ENCODE measurements around the gene COX4I1.

The COX4I1 gene

DNA sequence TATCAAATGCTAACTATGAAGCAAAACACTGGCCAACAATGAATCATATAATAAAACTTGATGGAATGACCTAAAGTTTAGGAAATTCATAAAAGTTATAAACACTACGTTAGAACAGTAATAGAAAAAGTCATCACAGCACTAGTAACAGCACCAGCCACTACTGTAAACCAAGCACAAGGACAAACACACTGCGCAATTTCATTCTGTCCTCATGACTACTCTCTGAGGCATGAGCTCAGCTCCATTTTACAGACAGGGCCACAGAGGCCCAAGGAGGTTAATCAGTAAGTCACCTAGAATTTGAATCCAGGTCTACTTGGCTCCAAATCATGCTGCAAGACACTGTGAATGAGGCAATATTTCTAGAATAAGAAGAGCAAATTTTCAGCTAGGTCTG, 13.6 kb upstream of the COX4I1 start:
- Histone ChIP-seq H3K36me3 (ENCODE audit: control insufficient read depth, low read depth, low read length) (peaks cover 47% of the 10 kb centered on the region), H3K9me3 (ENCODE audit: control insufficient read depth, low read depth, low read length) (no peaks in the 10 kb centered on the region), H3K4me1 (ENCODE audit: control insufficient read depth, low read depth, low read length) (no peaks in the 10 kb centered on the region), H3K9ac (ENCODE audit: low read length) (no peak overlapping the region), H3K27ac (ENCODE audit: low read length) (no peak overlapping the region), H3K27me3 (ENCODE audit: control insufficient read depth, insufficient read depth, low read length) (no peaks in the 10 kb centered on the region), H3K4me3 (ENCODE audit: low read length) (no peak overlapping the region)

GRCh38 chr16:85788819-85789218, 10.7 kb upstream of the COX4I1 start:
- H3K4me1 ChIP-seq (ENCODE audit: control insufficient read depth, low read depth, low read length) = no peaks in the 10 kb centered on the region
- no peaks in the 10 kb centered on the region for H3K27me3 ChIP-seq (ENCODE audit: control insufficient read depth, insufficient read depth, low read length)
- H3K36me3 ChIP-seq (ENCODE audit: control insufficient read depth, low read depth, low read length) = peaks cover 47% of the 10 kb centered on the region
- H3K9me3 ChIP-seq (ENCODE audit: control insufficient read depth, low read depth, low read length) = no peaks in the 10 kb centered on the region
- H3K4me3 ChIP-seq (ENCODE audit: low read length) = no peak overlapping the region
- H3K9ac ChIP-seq (ENCODE audit: low read length) = no peak overlapping the region
- H3K27ac ChIP-seq (ENCODE audit: low read length) = no peak overlapping the region

DNA sequence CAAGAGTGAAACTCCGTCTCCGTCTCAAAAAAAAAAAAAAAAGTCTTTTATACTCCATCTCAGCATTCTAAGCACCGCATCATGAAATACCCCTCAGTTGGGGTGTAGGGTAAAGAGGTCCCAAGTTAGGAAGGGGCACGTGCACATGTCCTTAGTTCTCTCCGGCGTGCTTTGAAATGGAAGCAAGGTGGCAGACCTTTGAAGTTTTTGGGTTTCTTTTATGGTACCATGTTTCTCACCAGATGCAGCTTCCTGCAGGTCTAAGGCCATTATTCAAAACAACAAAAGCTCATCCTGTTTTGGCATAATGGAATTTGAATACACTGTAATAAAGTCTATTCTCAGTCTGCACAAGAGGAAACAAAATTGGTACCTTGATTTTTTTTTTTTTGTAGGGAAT, 9.7 kb upstream of the COX4I1 start:
- no peak overlapping the region for H3K4me3 ChIP-seq (ENCODE audit: low read length)
- H3K9me3 ChIP-seq (ENCODE audit: control insufficient read depth, low read depth, low read length) = no peaks in the 10 kb centered on the region
- no peak overlapping the region for H3K9ac ChIP-seq (ENCODE audit: low read length)
- no peaks in the 10 kb centered on the region for H3K4me1 ChIP-seq (ENCODE audit: control insufficient read depth, low read depth, low read length)
- no peak overlapping the region for H3K27ac ChIP-seq (ENCODE audit: low read length)
- no peaks in the 10 kb centered on the region for H3K27me3 ChIP-seq (ENCODE audit: control insufficient read depth, insufficient read depth, low read length)
- peaks cover 47% of the 10 kb centered on the region for H3K36me3 ChIP-seq (ENCODE audit: control insufficient read depth, low read depth, low read length)

- Histone ChIP-seq H3K27me3 (ENCODE audit: control insufficient read depth, insufficient read depth, low read length) (no peaks in the 10 kb centered on the region), H3K27ac (ENCODE audit: low read length) (no peak overlapping the region), H3K4me3 (ENCODE audit: low read length) (no peak overlapping the region), H3K4me1 (ENCODE audit: control insufficient read depth, low read depth, low read length) (no peaks in the 10 kb centered on the region), H3K9me3 (ENCODE audit: control insufficient read depth, low read depth, low read length) (no peaks in the 10 kb centered on the region), H3K36me3 (ENCODE audit: control insufficient read depth, low read depth, low read length) (peaks cover 28% of the 10 kb centered on the region), H3K9ac (ENCODE audit: low read length) (no peak overlapping the region)
Observed at GRCh38 chr16:85793662-85794298, 5.7 kb upstream of the COX4I1 start.

DNA sequence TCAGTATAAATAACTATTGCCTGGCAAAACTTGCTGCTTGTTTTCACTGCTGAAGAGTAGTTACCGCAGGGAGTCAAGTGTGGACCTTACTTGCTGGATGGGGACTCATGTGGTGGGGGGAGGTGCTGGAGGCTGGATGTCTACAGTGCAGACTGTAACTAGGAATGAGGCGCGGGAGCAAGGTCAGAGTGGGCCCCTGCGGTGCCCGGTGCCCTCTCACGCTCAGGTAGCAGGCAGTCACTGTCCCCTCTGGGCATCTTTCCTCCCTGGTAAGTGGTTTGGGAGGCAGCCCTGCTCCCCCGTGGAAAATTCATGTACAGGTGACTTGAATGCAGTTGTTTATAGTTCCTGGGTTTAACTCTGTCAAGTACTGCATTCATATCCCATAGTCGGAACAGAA, 4.8 kb upstream of the COX4I1 start:
- H3K36me3 ChIP-seq (ENCODE audit: control insufficient read depth, low read depth, low read length) = peaks cover 25% of the 10 kb centered on the region
- no peak overlapping the region for H3K9ac ChIP-seq (ENCODE audit: low read length)
- no peaks in the 10 kb centered on the region for H3K27me3 ChIP-seq (ENCODE audit: control insufficient read depth, insufficient read depth, low read length)
- no peaks in the 10 kb centered on the region for H3K9me3 ChIP-seq (ENCODE audit: control insufficient read depth, low read depth, low read length)
- no peak overlapping the region for H3K4me3 ChIP-seq (ENCODE audit: low read length)
- no peaks in the 10 kb centered on the region for H3K4me1 ChIP-seq (ENCODE audit: control insufficient read depth, low read depth, low read length)
- no peak overlapping the region for H3K27ac ChIP-seq (ENCODE audit: low read length)

DNA sequence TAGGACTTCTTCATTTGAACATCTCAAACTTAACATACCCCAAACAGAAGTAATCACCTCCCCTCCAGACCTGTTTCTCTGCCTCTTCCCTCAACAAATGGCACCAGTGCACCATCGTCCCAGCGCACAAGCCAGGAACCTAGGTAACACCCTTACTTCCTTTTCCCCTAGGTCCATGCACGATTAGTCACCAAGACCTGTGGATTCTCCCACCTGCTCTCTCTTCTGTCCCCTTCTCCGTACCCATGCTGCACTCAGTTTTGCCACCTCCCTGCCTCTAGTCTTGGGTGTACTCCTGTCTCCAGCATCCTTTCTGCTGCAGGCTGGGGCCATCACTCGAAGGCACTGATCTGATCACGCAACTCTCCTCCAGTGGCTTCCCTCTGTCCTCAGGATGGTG, 3.3 kb upstream of the COX4I1 start:
- Histone ChIP-seq H3K27me3 (ENCODE audit: control insufficient read depth, insufficient read depth, low read length) (no peaks in the 10 kb centered on the region), H3K4me3 (ENCODE audit: low read length) (no peak overlapping the region), H3K9ac (ENCODE audit: low read length) (no peak overlapping the region), H3K36me3 (ENCODE audit: control insufficient read depth, low read depth, low read length) (peaks cover 26% of the 10 kb centered on the region), H3K9me3 (ENCODE audit: control insufficient read depth, low read depth, low read length) (no peaks in the 10 kb centered on the region), H3K27ac (ENCODE audit: low read length) (no peak overlapping the region), H3K4me1 (ENCODE audit: control insufficient read depth, low read depth, low read length) (no peaks in the 10 kb centered on the region)

GRCh38 chr16:85796599-85796998, 2.9 kb upstream of the COX4I1 start:
- H3K4me1 ChIP-seq (ENCODE audit: control insufficient read depth, low read depth, low read length) = no peaks in the 10 kb centered on the region
- H3K9ac ChIP-seq (ENCODE audit: low read length) = no peak overlapping the region
- no peak overlapping the region for H3K27ac ChIP-seq (ENCODE audit: low read length)
- no peaks in the 10 kb centered on the region for H3K27me3 ChIP-seq (ENCODE audit: control insufficient read depth, insufficient read depth, low read length)
- no peaks in the 10 kb centered on the region for H3K9me3 ChIP-seq (ENCODE audit: control insufficient read depth, low read depth, low read length)
- H3K36me3 ChIP-seq (ENCODE audit: control insufficient read depth, low read depth, low read length) = peaks cover 28% of the 10 kb centered on the region
- H3K4me3 ChIP-seq (ENCODE audit: low read length) = no peak overlapping the region

DNA sequence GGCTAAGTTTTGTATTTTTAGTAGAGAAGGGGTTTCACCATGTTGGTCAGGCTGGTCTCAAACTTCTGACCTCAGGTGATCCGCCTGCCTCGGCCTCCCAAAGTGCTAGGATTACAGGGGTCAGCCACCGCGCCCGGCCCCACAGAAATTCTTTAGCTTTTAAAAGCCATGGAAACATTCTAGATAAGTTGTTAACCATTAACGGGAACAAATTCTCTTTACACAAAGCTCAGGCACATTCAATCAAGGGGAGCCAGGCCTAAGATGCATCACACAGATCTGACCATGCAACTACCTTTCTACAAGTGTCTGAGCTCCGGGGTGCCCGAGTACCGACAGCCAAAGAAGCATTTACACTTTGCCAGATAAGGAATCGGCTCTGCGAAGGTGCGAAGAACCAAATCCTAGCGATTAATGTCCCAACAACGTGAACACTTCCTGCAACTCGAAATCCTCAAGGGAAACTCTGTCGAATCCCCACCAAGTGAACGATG, 1.2 kb upstream of the COX4I1 start:
- Histone ChIP-seq H3K9me3 (ENCODE audit: control insufficient read depth, low read depth, low read length) (no peaks in the 10 kb centered on the region), H3K27ac (ENCODE audit: low read length) (peak overlapping the region; percentile 34), H3K4me3 (ENCODE audit: low read length) (peak overlapping the region; percentile 95), H3K27me3 (ENCODE audit: control insufficient read depth, insufficient read depth, low read length) (no peaks in the 10 kb centered on the region), H3K36me3 (ENCODE audit: control insufficient read depth, low read depth, low read length) (peaks cover 41% of the 10 kb centered on the region), H3K9ac (ENCODE audit: low read length) (peak overlapping the region; percentile 86), H3K4me1 (ENCODE audit: control insufficient read depth, low read depth, low read length) (no peaks in the 10 kb centered on the region)

- Histone ChIP-seq H3K27ac (ENCODE audit: low read length) (peak overlapping the region; percentile 34), H3K27me3 (ENCODE audit: control insufficient read depth, insufficient read depth, low read length) (no peaks in the 10 kb centered on the region), H3K4me3 (ENCODE audit: low read length) (peak overlapping the region; percentile 95), H3K36me3 (ENCODE audit: control insufficient read depth, low read depth, low read length) (peaks cover 46% of the 10 kb centered on the region), H3K9me3 (ENCODE audit: control insufficient read depth, low read depth, low read length) (no peaks in the 10 kb centered on the region), H3K9ac (ENCODE audit: low read length) (peak overlapping the region; percentile 86), H3K4me1 (ENCODE audit: control insufficient read depth, low read depth, low read length) (no peaks in the 10 kb centered on the region)
Observed at GRCh38 chr16:85798901-85799496, 496 bp upstream of the COX4I1 start.

GRCh38 chr16:85800321-85800669, 800 bp downstream of the COX4I1 start:
- H3K36me3 ChIP-seq (ENCODE audit: control insufficient read depth, low read depth, low read length) = peaks cover 52% of the 10 kb centered on the region
- H3K4me3 ChIP-seq (ENCODE audit: low read length) = peak overlapping the region; percentile 95

GRCh38 chr16:85803570-85803969, 4.1 kb downstream of the COX4I1 start:
- H3K36me3 ChIP-seq (ENCODE audit: control insufficient read depth, low read depth, low read length) = peaks cover 59% of the 10 kb centered on the region

More at GRCh38 chr16:85800321-85800669, 800 bp downstream of the COX4I1 start:
- H3K27ac ChIP-seq (ENCODE audit: low read length) = no peak overlapping the region
- H3K4me1 ChIP-seq (ENCODE audit: control insufficient read depth, low read depth, low read length) = no peaks in the 10 kb centered on the region
- no peaks in the 10 kb centered on the region for H3K27me3 ChIP-seq (ENCODE audit: control insufficient read depth, insufficient read depth, low read length)
- H3K9me3 ChIP-seq (ENCODE audit: control insufficient read depth, low read depth, low read length) = no peaks in the 10 kb centered on the region
- peak overlapping the region; percentile 86 for H3K9ac ChIP-seq (ENCODE audit: low read length)

GRCh38 chr16:85805442-85806045, 6.0 kb downstream of the COX4I1 start:
- no peak overlapping the region for H3K4me3 ChIP-seq (ENCODE audit: low read length)
- H3K27ac ChIP-seq (ENCODE audit: low read length) = no peak overlapping the region
- H3K36me3 ChIP-seq (ENCODE audit: control insufficient read depth, low read depth, low read length) = peaks cover 59% of the 10 kb centered on the region
- no peaks in the 10 kb centered on the region for H3K4me1 ChIP-seq (ENCODE audit: control insufficient read depth, low read depth, low read length)
- H3K27me3 ChIP-seq (ENCODE audit: control insufficient read depth, insufficient read depth, low read length) = no peaks in the 10 kb centered on the region
- H3K9ac ChIP-seq (ENCODE audit: low read length) = no peak overlapping the region
- no peaks in the 10 kb centered on the region for H3K9me3 ChIP-seq (ENCODE audit: control insufficient read depth, low read depth, low read length)

More at GRCh38 chr16:85803570-85803969, 4.1 kb downstream of the COX4I1 start:
- no peak overlapping the region for H3K4me3 ChIP-seq (ENCODE audit: low read length)
- H3K9me3 ChIP-seq (ENCODE audit: control insufficient read depth, low read depth, low read length) = no peaks in the 10 kb centered on the region
- H3K4me1 ChIP-seq (ENCODE audit: control insufficient read depth, low read depth, low read length) = no peaks in the 10 kb centered on the region
- no peak overlapping the region for H3K27ac ChIP-seq (ENCODE audit: low read length)
- H3K27me3 ChIP-seq (ENCODE audit: control insufficient read depth, insufficient read depth, low read length) = no peaks in the 10 kb centered on the region
- no peak overlapping the region for H3K9ac ChIP-seq (ENCODE audit: low read length)

Data from iPS-18a (cell line).